ENCODE data around the gene MARCO. TPM values are rescaled to one million over a fixed set of nuclear protein-coding genes. Genes with fewer than 3 reads are reported as not detected.
A peak's percentile ranks its signal among the peaks of the same experiment; 100 is the strongest.

MARCO gene
- total and polyA plus RNA-seq, 4 donors = 21.8 to 113 (median 61.6) TPM

- TF ChIP-seq YY1 (IDR thresholded peaks at IDR 0.05) = no peak
- no peak for TF ChIP-seq RAD21 (IDR thresholded peaks at IDR 0.05)
- no peak for TF ChIP-seq NR2F2 (IDR thresholded peaks at IDR 0.05)
- no peak for TF ChIP-seq FOXA2 (IDR thresholded peaks at IDR 0.05)
- no peak for TF ChIP-seq MAX (IDR thresholded peaks at IDR 0.05)
- no peak for TF ChIP-seq FOXA1 (IDR thresholded peaks at IDR 0.05)
- TF ChIP-seq HNF4A (conservative IDR thresholded peaks at IDR 0.05) = no peak
Observed at GRCh38 chr2:119013671-119014070, 71.7 kb downstream of the MARCO start (continued).

- WGBS = 38% methylated on average over 13 of the region's 13 CpGs
- H3K27me3 ChIP-seq (ENCODE audit: control insufficient read depth in 4 of 4, insufficient read depth in 4 of 4, low read length in 3 of 4) = peaks cover 0 to 2% (median under 1%) of the 10 kb centered on the region in 4 donors
- DNase-seq (ENCODE audit: low spot score) = peak; percentile 28
- no peaks in the 10 kb centered on the region for H3K9me3 ChIP-seq (ENCODE audit: control insufficient read depth in 4 of 4, low read length in 3 of 4)
- no peak overlapping the region for H3K9ac ChIP-seq (ENCODE audit: low read depth in 1 of 2, low read length in 2 of 2)
- peaks cover 0 to 7% (median 3%) of the 10 kb centered on the region in 4 donors for H3K4me1 ChIP-seq (ENCODE audit: control insufficient read depth in 4 of 4, insufficient read depth in 4 of 4, low read length in 3 of 4)
- TF ChIP-seq CTCF (IDR thresholded peaks at IDR 0.05; ENCODE audit: low read depth, low read length, missing input control) = no peak
- H3K36me3 ChIP-seq (ENCODE audit: control insufficient read depth in 4 of 4, insufficient read depth in 3 of 4, low read depth in 1 of 4, low read length in 3 of 4) = no peaks in the 10 kb centered on the region
- no peak overlapping the region for H3K27ac ChIP-seq (ENCODE audit: low read depth in 1 of 2, low read length in 2 of 2)
- no peak overlapping the region for H3K4me3 ChIP-seq (ENCODE audit: low read depth in 1 of 3, low read length in 3 of 3)
Observed at GRCh38 chr2:119015845-119016244, 73.9 kb downstream of the MARCO start.

GRCh38 chr2:119019521-119019920 is 77.5 kb downstream of the MARCO start:
- TF ChIP-seq RAD21 (IDR thresholded peaks at IDR 0.05) = no peak
- TF ChIP-seq NR2F2 (IDR thresholded peaks at IDR 0.05) = no peak
- no peak for TF ChIP-seq EGR1 (IDR thresholded peaks at IDR 0.05; ENCODE audit: low read depth in 2 of 2)
- TF ChIP-seq ATF3 (IDR thresholded peaks at IDR 0.05) = no peak
- no peak for TF ChIP-seq ZBTB33 (IDR thresholded peaks at IDR 0.05)
- no peak for DNase-seq (ENCODE audit: low spot score)

GRCh38 chr2:119022678-119023077 is 80.7 kb downstream of the MARCO start:
- Histone ChIP-seq H3K9ac (ENCODE audit: low read depth in 1 of 2, low read length in 2 of 2) (no peak overlapping the region), H3K4me1 (ENCODE audit: control insufficient read depth in 4 of 4, insufficient read depth in 4 of 4, low read length in 3 of 4) (no peaks in the 10 kb centered on the region), H3K4me3 (ENCODE audit: low read depth in 1 of 3, low read length in 3 of 3) (no peak overlapping the region), H3K9me3 (ENCODE audit: control insufficient read depth in 4 of 4, low read length in 3 of 4) (no peaks in the 10 kb centered on the region), H3K27ac (ENCODE audit: low read depth in 1 of 2, low read length in 2 of 2) (no peak overlapping the region), H3K27me3 (ENCODE audit: control insufficient read depth in 4 of 4, insufficient read depth in 4 of 4, low read length in 3 of 4) (peaks cover 0 to 3% (median 0%) of the 10 kb centered on the region in 4 donors), H3K36me3 (ENCODE audit: control insufficient read depth in 4 of 4, insufficient read depth in 3 of 4, low read depth in 1 of 4, low read length in 3 of 4) (no peaks in the 10 kb centered on the region)
- no peak for DNase-seq (ENCODE audit: low spot score)
- 87% methylated on average over 4 of the region's 4 CpGs for WGBS
- TF ChIP-seq REST (IDR thresholded peaks at IDR 0.05) = no peak
- no peak for TF ChIP-seq JUND (IDR thresholded peaks at IDR 0.05)
- no peak for TF ChIP-seq HNF4A (conservative IDR thresholded peaks at IDR 0.05)
- TF ChIP-seq SP1 (IDR thresholded peaks at IDR 0.05) = no peak
- TF ChIP-seq RAD21 (IDR thresholded peaks at IDR 0.05) = no peak
- no peak for TF ChIP-seq MAX (IDR thresholded peaks at IDR 0.05)
- TF ChIP-seq FOXA2 (IDR thresholded peaks at IDR 0.05) = no peak

More at GRCh38 chr2:119019521-119019920, 77.5 kb downstream of the MARCO start:
- Histone ChIP-seq H3K9ac (ENCODE audit: low read depth in 1 of 2, low read length in 2 of 2) (no peak overlapping the region), H3K36me3 (ENCODE audit: control insufficient read depth in 4 of 4, insufficient read depth in 3 of 4, low read depth in 1 of 4, low read length in 3 of 4) (no peaks in the 10 kb centered on the region), H3K4me3 (ENCODE audit: low read depth in 1 of 3, low read length in 3 of 3) (no peak overlapping the region), H3K27me3 (ENCODE audit: control insufficient read depth in 4 of 4, insufficient read depth in 4 of 4, low read length in 3 of 4) (peaks cover 0 to 3% (median 0%) of the 10 kb centered on the region in 4 donors), H3K9me3 (ENCODE audit: control insufficient read depth in 4 of 4, low read length in 3 of 4) (no peaks in the 10 kb centered on the region), H3K27ac (ENCODE audit: low read depth in 1 of 2, low read length in 2 of 2) (no peak overlapping the region), H3K4me1 (ENCODE audit: control insufficient read depth in 4 of 4, insufficient read depth in 4 of 4, low read length in 3 of 4) (no peaks in the 10 kb centered on the region)
